SHP77 (cell line): Measurements from ENCODE around the gene GPR151.

Experiments
- DNase-seq, 2 experiments: peaks; one replicate each; lab custom pipeline; 2025; lab: John Stamatoyannopoulos, UW

The GPR151 gene

DNA sequence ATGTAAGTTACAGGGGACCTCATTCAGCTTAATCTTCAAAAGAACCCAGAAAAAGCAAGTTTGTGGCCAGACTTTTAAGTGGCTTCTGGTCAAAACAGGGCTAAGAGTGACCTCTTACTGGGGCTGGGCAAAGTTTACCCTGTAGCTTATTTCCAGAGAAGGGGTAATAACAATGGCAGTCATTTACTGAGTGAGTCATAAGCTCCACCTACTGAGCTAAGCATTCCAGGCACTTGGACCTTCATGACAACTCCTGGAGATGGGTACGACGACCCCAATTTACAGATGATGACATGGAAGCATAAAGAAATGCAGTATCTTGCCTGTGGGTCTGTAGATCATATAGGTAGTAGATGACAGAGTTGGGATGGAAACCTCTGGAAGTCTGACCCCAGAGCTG is 4.7 kb upstream of the GPR151 start:
- DNase-seq: peak in 1 of 2 experiments; percentile 5

DNA sequence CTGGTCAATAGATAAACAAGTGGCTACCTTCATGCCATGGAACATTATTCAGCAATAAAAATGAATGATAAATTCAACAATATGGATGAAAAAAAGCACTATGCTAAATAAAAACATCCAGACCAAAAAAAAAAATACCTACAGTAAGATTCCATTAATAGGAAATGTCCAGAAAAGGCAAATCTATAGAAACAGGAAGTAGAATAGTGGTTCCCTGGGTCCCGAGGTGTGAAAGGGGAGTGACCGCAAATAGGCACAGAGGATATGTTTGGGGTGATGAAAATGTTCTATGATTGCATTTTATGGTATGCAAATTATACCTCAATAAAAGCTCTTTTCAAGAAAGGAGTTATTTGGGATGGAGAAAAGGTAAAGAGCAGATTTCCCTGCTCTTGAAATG is 3.6 kb upstream of the GPR151 start:
- DNase-seq: no peak

GRCh38 chr5:146515473-146516150 is 378 bp downstream of the GPR151 start:
- no peak for DNase-seq

DNA sequence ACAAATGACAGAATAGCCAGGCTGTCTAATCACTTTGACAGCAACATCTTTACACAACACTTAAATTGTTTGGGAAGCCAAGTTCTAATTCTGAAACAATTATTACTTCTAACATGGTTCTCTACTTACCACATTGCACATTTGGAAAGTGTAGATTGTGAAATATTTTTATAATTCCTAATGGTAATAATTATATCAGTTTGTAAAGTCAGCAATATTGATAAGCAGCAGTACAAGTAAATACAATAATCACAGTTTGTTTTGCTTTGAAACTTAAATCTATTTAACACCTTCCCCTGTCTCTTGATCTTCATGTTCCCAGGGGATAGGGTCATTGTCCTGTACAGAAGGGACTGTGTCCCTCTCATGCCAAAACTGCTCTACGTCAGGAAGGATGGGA is 1.4 kb downstream of the GPR151 start:
- DNase-seq: no peak

GRCh38 chr5:146513462-146513861 is 2.5 kb downstream of the GPR151 start:
- no peak for DNase-seq

DNA sequence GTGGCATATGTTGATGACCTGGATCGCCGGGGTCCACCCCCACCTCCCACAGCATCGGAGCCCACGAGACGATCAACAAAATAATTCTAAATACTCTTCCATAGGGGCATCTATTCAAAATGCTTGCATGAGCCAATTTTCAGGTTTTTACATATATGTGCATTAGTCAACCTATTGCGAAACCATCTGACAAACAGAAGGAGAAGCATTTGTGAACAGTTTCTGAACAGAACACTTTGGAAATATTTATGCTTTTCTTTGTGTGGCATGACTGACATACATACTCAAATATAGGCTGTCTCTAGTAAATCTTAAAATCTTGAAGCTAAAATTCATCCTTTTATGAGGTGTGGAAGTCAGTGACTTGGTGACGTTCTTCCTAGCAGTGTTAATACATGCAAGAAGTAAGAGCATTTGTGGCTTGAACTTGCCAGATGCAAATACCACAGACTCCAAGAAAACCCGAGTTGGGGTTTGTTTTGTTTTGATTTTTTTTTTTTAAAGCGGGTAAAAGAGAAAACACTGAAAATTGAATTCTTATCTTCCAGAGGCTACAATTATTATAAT is 5.3 kb downstream of the GPR151 start:
- no peak for DNase-seq

- DNase-seq: no peak
Measured at GRCh38 chr5:146507428-146507827, 8.6 kb downstream of the GPR151 start.

DNA sequence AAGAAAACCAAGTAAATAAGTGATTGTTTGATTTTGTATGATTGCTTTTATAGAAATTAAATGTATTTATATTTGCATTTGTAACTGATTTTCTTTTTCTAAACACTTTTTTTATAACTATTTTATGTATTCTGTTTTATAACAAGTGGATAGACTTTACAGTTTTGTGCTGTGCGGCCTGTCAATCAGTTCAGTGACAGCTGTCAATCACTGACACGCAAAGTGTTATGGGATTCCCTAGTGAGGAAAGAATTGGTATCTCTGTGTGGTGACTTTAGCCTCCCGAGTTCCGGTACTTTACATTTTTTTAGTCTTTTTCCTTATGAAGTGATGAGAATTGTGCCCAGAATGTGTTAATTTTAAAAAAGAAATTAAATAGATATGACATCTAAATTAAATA is 16.3 kb downstream of the GPR151 start:
- no peak for DNase-seq

DNA sequence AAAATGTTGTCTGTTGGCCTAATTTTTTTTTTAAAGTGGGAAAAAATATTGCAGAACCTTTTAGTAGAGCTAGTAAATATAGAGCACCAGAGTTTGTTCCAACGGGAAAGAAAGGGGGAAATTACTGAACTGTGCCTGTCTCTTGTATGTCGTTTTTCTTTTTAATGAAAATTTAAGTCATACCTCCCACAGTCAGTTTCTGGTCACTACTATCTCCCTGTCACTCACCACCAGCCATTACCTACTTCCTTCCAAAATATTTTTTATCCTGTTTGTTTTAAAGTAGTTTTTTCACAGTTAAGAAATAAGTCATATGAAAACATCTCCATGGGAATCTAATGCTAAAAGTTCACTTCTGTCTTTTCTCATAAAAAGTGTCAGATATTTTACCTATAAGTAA is 21.3 kb downstream of the GPR151 start:
- DNase-seq: no peak

GRCh38 chr5:146490089-146490843 is 25.7 kb downstream of the GPR151 start:
- no peak for DNase-seq

DNA sequence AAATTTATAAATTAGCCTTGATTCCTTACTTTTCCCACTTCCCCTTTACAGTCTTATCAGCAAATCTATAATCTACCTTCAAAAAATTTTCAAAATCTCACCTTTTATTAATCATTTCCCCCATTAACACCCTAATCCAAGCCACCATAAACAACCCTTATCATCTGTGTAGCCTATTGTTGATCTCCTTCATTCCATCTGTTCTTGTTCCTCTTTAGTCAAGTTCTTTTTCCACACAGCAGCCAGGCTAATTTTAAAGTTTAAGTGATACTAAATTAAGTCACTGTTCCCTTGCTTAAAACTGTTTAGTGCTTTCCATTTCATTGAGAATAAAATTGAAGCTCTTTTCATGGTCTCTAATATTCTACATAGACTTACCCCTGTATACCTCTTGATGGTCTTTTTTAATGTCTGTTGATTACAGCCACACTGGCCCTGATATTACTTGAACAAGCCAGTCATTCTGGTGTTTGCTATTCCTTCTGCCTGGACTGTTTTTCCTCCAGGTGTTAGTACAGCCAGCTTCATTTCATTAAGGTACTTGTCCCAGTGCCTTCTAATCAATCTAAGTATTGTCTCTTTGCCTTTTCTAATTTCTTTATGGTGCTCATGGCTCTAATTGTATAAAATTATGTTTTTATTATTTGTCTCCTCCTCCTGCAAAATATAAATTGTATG is 31.1 kb downstream of the GPR151 start:
- DNase-seq: no peak

DNA sequence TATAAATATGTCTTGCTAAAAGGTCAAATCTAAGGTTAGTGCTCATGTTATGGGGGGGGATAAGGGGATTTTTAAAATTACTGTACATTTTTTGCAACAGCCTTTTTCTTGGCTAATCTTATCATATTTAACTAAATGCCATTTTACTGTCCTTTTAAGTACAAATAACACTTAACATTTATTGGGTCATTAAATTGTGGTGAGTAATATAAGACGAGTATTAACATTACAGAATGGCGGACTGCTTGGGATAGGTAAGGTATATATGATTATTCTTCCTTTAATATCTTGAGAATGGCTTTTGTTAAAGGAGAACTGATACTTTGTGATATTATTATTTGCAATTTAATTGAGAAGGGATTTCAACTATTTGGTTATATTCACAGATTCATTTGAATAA is 33.2 kb downstream of the GPR151 start:
- DNase-seq: no peak

- no peak for DNase-seq
Measured at GRCh38 chr5:146475906-146476305, 40.1 kb downstream of the GPR151 start.

DNA sequence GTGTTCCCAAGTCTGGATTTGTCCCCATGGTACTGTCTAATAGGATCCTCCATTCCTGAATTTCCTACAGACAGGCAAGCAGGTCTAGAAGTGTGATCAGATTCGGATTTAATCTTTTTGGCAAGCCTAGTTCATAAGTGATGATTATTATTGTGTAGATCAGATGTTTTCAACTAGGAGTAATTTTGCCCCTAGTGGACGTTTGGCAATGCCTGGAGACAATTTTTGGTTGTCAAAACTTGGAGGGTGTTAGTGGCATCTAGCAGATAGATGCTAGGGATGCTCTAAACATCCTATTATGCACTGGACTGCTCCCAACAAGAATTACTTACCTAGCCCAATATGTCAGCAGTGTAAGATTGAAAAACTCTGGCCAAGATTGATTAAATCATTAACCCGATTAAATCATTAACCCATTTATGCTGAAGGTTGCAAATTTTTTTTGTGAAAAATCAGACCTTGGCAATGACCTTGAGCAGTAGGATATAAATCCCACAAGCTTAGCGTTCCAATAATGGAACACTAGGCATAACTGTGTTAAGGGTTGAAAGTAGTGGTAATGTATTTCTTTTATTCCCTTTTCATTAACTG is 40.7 kb downstream of the GPR151 start:
- no peak for DNase-seq

DNA sequence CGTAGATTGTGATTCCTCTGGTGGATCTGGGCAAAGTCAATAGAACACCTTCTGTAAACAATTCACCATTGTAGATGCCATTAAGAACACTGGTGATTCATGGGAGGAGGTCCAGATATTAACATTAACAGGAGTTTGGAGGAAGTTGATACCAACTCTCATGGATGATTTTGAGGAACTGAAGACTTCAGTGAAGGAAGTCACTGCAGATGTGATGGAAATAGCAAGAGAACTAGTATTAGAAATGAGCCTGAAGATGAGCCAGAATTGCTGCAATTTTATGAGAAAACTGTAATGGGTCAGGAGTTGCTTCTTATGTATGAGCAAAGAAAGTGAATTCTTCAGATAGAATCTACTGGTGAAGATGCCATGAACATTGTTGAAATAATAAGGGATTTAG is 41.9 kb downstream of the GPR151 start:
- no peak for DNase-seq

DNA sequence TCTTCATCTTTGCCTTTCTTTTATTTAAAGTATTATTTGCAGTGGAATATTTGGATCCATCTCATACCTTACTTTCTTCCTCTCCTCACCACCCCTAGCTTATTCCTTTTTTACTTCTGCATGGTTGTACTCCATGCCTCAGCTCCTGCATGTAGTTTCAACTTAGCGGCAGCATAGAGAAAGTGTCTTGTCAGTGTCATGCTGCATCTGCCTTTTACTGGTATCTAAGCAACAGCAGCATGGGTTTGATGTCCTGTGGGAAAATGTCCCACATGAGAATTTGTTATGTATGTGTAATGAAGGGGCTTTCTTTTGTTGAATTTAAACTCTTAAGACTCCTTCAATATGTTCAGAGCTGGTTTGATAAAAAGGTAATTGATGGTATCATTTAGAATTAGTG is 48.2 kb downstream of the GPR151 start:
- no peak for DNase-seq

DNA sequence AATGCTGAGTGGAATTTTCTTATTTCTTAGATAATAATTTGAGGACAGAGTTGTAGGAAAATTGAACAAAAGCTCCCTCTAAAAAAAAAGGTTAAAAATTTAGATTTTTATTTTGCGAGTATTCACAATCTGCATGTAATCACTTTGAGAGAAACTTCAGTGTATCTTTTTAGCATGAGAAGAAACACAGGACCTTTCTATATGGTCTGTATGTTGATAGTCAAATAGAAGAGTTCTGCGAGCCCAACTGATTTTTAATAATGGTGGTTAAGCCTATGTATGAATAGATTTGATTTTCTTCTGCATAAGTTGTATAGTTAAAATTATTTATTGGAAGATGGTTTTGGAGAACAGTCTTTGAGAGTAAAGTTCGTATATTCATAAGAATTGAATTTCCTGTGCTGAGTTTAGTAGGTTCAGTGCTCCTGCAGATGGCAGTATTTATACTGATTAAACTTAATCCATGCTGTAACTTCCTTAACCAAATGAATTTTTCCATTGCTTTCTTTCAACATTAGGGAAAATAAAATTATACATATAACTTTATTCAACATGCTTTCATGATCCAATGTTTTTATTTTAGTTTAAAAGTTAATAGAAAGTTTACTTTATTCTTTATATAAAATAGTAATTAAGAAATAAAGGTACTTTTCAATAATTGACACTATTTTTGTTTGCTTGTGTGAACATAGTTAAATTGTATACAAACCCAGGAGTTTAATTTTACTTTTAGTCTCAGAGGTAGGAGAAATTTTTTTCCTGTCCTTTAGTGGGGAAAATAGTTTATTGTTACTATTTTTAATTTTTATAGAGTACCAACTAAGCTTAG is 49.3 kb downstream of the GPR151 start:
- DNase-seq: no peak

DNA sequence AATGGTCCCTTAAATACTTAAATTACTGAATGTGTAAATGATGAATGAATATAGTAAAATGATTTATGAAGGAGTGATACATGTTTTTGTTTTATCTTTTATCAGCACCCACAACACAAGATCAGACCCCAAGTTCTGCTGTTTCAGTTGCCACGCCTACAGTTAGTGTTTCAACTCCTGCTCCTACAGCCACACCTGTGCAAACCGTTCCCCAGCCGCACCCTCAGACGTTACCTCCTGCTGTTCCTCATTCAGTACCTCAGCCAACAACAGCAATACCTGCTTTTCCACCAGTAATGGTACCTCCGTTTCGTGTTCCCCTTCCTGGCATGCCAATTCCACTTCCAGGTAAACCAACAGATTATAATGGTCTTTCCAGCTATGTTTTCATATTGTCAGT is 52.5 kb downstream of the GPR151 start:
- DNase-seq: no peak
